ENCODE measurements around the gene HRAS.
A peak's percentile ranks its signal among the peaks of the same experiment; 100 is the strongest.

HRAS gene

DNA sequence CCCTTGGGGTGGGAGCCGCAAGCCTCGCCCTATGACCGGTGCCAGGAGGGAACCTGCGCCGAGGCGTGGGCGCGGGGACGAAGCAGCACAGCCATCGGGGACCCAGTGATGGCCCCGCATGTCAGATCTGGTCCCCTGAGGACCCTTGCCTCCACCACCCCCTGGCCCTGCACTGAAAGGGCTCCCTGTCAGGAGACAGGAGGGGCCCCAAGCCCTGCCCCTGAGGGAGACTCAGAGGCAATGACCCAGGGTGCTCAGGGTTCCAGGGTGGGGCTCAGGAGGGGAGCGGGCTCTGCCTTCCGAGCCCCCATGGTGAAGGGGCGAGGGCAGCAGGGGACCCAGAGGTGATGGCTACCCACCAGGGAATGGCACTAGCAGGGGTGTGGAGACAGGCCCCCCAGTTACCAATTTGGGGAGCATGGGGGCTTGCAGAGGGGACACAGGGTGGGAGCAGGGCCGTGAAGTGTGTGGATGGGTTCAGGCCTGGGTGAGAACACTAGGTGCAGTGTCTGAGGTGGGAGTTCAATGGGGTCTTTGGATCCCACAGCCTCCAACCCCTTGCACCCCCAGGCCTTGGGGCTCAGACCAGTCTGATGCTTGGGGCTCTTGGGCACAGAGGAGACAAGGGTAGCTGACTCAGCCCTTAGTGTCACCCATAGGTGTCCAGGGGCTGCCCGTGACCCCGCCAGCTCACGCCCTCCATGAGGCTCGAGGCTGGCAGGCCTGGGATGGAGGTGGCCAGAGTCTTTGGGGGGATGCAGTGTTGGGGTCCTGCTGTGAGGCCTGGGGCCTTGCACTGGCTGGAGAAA lies 2.5 kb upstream of the HRAS start:
- DNase-seq (ENCODE audit: low read depth) = no peak
- H3K4me3 ChIP-seq (ENCODE audit: low read depth, low read length) = peak overlapping the region; percentile 33
- in situ Hi-C loops (cut with HindIII; ENCODE audit: low sequenced_read_pairs) = no loop called here
- TF ChIP-seq, protein P1, sequence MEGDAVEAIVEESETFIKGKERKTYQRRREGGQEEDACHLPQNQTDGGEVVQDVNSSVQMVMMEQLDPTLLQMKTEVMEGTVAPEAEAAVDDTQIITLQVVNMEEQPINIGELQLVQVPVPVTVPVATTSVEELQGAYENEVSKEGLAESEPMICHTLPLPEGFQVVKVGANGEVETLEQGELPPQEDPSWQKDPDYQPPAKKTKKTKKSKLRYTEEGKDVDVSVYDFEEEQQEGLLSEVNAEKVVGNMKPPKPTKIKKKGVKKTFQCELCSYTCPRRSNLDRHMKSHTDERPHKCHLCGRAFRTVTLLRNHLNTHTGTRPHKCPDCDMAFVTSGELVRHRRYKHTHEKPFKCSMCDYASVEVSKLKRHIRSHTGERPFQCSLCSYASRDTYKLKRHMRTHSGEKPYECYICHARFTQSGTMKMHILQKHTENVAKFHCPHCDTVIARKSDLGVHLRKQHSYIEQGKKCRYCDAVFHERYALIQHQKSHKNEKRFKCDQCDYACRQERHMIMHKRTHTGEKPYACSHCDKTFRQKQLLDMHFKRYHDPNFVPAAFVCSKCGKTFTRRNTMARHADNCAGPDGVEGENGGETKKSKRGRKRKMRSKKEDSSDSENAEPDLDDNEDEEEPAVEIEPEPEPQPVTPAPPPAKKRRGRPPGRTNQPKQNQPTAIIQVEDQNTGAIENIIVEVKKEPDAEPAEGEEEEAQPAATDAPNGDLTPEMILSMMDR (IDR thresholded peaks at IDR 0.05; ENCODE audit: low read depth, low read length, missing control alignments) = no peak

DNA sequence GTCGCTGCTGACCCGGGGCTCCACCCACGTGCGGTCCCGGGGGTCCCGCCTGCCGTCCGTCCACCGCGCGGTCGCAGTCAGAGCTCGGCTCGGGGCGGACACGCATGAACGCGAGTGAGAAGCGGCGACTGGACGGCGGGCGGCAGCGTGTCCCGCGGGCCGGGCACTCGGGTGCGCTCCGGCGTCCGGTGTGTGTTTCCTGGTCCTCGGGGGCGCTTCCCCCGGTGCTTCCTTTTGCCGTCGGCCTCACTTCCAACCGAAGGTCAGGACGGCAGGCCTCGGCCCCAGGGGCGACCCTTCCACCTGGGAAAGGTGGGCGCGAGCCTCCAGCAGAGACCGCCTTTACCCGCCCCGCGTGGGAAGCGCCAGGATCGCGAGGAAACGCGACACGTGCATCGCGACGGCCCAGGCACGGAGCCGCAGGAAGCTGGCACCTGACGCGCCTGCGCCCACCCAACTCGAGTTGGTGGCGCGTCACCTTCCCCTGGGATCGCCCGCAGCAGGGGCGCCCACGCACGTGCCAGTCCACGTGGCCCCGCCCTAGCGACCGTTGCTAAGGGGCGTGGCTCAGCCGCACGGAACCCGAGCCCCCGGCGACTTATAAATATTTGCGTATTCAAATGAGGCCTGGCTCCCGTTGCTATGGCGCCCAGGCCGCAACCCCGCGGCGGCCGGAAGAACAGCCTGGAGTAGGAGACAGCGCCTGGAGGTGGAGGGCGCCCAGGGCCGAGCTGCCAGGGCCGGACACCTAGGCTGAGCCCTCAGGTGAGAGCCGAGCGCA lies 1.7 kb upstream of the HRAS start, which contains the start of gene LRRC56:
TSS of gene LRRC56 (plus strand) at position 687 of the 781 bp plus-strand sequence. CDS start 3,158 bp downstream, outside the sequence.
- TF ChIP-seq, protein P1 (IDR thresholded peaks at IDR 0.05; ENCODE audit: low read depth, low read length, missing control alignments) = no peak
- in situ Hi-C loops (cut with HindIII; ENCODE audit: low sequenced_read_pairs) = no loop called here
- peak within 1 kb of the TSS; percentile 60 for H3K4me3 ChIP-seq (ENCODE audit: low read depth, low read length)
- DNase-seq (ENCODE audit: low read depth) = peak; percentile 40

DNA sequence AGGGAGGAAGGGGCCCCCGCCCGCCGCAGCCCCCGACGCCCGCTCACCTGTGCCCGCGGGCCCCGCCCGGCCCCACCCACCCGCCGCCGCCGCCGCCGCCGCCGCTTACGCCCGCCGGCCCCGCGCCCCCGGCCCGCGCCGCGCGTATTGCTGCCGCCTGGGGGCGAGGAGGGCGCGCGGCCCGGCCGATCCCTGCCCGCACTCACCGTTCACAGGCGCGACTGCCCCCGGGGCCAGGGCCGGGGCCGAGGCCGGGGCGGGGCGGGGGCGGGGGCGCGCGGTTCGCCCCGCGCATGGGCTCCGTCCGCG lies 212 bp downstream of the HRAS start:
- peak overlapping the region; percentile 79 for H3K4me3 ChIP-seq (ENCODE audit: low read depth, low read length)
- no peak for DNase-seq (ENCODE audit: low read depth)
- in situ Hi-C loops (cut with HindIII; ENCODE audit: low sequenced_read_pairs) = no loop called here
- TF ChIP-seq, protein P1 (IDR thresholded peaks at IDR 0.05; ENCODE audit: low read depth, low read length, missing control alignments) = no peak

DNA sequence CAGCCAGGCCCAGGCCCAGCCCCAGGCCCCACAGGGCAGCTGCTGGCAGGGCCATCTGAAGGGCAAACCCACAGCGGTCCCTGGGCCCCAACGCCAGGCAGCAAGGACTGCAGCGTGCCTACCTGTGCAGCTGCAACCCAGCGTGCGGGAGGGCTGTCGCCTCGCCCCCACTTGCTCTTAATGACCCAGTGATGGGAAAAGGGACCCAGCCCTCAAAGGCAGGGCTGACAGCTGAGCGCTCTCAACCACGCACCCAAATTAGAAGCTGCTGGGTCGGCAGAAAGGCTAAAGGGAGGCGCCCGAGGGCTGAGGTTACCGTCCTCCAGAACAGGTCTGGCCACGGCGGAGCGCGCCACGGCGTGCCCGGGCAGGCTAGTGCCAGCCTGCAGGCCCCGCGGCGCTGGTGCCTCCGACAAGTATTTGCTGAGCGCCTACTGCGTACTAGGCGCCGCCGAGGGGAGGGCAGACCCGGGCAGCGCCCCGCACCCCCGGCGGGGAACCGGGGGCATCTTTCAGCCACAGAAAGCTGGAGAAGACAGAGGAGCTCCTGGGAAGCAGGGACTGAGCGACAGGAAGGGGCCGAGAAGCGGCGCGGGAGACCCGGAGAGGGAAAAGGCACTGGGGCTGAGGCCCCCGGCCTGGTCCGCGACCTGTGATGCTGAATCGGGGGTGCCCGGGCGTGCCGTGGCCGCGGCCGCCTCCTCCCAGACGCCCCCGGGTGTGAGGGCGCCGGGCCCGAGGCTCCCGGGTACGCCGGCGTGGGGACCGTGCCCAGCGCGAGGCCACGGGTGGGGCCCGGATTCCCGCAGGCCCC lies 773 bp downstream of the HRAS start:
- peak overlapping the region; percentile 79 for H3K4me3 ChIP-seq (ENCODE audit: low read depth, low read length)
- TF ChIP-seq, protein P1 (IDR thresholded peaks at IDR 0.05; ENCODE audit: low read depth, low read length, missing control alignments) = no peak
- DNase-seq (ENCODE audit: low read depth) = no peak
- in situ Hi-C loops (cut with HindIII; ENCODE audit: low sequenced_read_pairs) = no loop called here

DNA sequence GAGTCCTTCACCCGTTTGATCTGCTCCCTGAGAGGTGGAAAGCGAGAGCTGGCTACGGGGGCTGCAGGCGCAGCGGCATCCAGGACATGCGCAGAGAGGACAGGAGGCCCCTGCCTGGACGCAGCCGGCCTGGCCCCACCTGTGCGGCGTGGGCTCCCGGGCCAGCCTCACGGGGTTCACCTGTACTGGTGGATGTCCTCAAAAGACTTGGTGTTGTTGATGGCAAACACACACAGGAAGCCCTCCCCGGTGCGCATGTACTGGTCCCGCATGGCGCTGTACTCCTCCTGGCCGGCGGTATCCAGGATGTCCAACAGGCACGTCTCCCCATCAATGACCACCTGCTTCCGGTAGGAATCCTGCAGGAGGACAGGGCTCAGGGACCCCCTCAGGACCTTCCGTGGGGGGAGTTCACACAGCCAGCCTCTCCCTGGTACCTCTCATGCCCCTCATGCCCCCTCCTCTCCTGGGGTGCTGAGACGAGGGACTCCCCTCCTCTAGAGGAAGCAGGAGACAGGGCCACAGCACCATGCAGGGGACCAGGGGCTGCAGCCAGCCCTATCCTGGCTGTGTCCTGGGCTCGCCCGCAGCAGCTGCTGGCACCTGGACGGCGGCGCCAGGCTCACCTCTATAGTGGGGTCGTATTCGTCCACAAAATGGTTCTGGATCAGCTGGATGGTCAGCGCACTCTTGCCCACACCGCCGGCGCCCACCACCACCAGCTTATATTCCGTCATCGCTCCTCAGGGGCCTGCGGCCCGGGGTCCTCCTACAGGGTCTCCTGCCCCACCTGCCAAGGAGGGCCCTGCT lies 1.6 kb downstream of the HRAS start:
- TF ChIP-seq, protein P1 (IDR thresholded peaks at IDR 0.05; ENCODE audit: low read depth, low read length, missing control alignments) = no peak
- no peak for DNase-seq (ENCODE audit: low read depth)
- H3K4me3 ChIP-seq (ENCODE audit: low read depth, low read length) = peak overlapping the region; percentile 79
- in situ Hi-C loops (cut with HindIII; ENCODE audit: low sequenced_read_pairs) = no loop called here

Measured in astrocyte of the cerebellum (primary cell).